ENCODE measurements around the gene AUTS2.

The AUTS2 gene

GRCh38 chr7:70383066-70383782 lies 784.9 kb downstream of the AUTS2 start:
- no peak for DNase-seq (ENCODE audit: low read depth)
- no peak for TF ChIP-seq CTCF (conservative IDR thresholded peaks at IDR 0.05; ENCODE audit: low read depth, low read length)
- H3K4me3 ChIP-seq (ENCODE audit: low read length) = no peak overlapping the region

GRCh38 chr7:70384024-70384423 lies 785.7 kb downstream of the AUTS2 start:
- H3K4me3 ChIP-seq (ENCODE audit: low read length) = no peak overlapping the region
- DNase-seq (ENCODE audit: low read depth) = no peak
- no peak for TF ChIP-seq CTCF (conservative IDR thresholded peaks at IDR 0.05; ENCODE audit: low read depth, low read length)

- DNase-seq (ENCODE audit: low read depth) = peak; percentile 72
- no peak for TF ChIP-seq CTCF (conservative IDR thresholded peaks at IDR 0.05; ENCODE audit: low read depth, low read length)
- no peak overlapping the region for H3K4me3 ChIP-seq (ENCODE audit: low read length)
Measured at GRCh38 chr7:70384891-70385290, 786.6 kb downstream of the AUTS2 start.

- no peak for DNase-seq (ENCODE audit: low read depth)
- no peak overlapping the region for H3K4me3 ChIP-seq (ENCODE audit: low read length)
- no peak for TF ChIP-seq CTCF (conservative IDR thresholded peaks at IDR 0.05; ENCODE audit: low read depth, low read length)
Measured at GRCh38 chr7:70387217-70387616, 788.9 kb downstream of the AUTS2 start.

- no peak for DNase-seq (ENCODE audit: low read depth)
- no peak for TF ChIP-seq CTCF (conservative IDR thresholded peaks at IDR 0.05; ENCODE audit: low read depth, low read length)
- no peak overlapping the region for H3K4me3 ChIP-seq (ENCODE audit: low read length)
Measured at GRCh38 chr7:70389531-70390151, 791.4 kb downstream of the AUTS2 start.

- H3K4me3 ChIP-seq (ENCODE audit: low read length) = no peak overlapping the region
- TF ChIP-seq CTCF (conservative IDR thresholded peaks at IDR 0.05; ENCODE audit: low read depth, low read length) = no peak
- no peak for DNase-seq (ENCODE audit: low read depth)
Measured at GRCh38 chr7:70390251-70390650, 792.0 kb downstream of the AUTS2 start.
